Stimulated activated CD8-positive, alpha-beta memory T cell treated with anti-CD3 and anti-CD28 coated beads, Interleukin-4, amount 100 ng/mL, for 1 hour (primary cell): ENCODE data around the gene ECSCR.
"Not testable (repeated sequence)": the region's sequence is repeated elsewhere in the genome, so short reads cannot be mapped to it uniquely, and the experiment has no call there.

Source experiments
- DNase-seq, 2 donors: peaks; one replicate each; pipeline ENCODE4 v3.0.0-alpha.2; 2020; ENCODE audit warnings: low read depth in 2 of 2, low spot score in 1 of 2

Gene ECSCR

DNA sequence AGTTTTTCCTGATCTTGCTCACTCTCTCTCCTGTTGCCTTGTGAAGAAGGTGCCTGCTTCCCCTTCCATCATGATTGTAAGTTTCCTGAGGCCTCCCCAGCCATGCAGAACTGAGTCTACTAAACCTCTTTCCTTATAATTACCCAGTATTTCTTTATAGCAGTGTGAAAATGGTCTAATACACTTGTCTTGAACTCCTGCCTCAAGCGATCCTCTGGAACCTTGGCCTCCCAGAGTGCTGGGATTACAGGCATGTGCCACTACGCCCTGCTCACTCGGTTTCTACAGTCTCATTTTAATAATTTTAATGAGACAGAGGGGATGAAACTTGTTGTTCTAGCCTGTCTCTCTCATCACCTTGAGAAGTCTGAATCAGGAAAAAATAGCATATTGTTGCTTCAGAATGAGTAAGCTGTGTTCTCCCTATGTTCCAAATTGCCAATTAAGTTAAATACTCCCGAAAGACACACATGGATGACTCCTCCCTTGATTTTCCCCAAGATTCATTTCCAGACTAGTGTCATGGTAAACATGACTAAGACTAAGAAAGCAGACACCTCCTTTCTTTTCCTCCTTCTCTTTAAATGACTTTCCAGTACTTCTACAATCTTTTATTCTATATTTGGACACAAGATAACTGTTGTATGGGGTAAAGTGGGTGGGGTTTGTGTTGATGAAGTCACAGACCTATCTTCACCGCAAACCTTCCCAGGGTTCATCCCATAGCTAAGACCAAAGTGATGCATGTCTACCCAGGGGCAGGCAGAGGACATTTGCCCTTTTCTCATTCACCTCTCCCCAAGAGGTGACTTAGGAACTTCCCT is 15.4 kb downstream of the ECSCR start:
- DNase-seq, result no peak

DNA sequence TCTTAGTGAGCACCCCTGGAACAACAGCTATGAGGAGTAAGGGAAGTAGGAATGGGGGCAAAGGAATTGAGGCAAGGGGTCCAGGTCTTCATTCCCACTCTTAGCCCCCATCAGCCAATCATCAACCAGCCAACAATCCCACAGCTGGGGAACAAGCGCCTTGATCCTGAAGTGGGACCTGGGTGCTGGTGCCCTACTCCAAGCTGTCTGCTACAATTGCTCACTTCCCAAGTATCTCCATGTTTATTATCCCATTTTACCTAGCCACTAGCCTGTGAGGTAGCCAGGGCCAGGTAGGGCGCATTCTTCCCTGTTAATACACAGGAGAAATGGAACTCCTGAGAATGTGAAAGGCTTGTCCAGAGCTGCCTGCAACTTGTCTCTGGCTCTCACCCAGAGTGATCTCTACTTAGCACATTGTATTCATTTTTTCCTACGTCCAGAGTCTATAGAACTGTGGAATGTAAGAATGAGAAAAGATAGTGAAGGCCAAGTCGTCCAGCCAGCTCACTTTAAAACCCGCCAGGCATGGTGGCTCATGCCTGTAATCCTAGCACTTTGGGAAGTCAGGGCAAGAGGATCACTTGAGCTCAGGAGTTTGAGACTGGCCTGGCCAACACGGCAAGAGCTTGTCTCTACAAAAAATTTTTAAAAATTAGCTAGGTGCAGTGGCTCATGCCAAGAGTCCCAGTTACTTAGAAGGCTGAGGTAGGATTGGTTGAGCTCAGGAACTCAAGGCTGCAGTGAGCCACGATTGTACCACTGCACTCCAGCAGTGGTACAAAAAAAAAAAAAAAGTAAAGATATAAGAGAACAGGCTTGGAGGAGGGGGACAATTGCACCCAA is 17.0 kb downstream of the ECSCR start:
- no peak for DNase-seq

DNA sequence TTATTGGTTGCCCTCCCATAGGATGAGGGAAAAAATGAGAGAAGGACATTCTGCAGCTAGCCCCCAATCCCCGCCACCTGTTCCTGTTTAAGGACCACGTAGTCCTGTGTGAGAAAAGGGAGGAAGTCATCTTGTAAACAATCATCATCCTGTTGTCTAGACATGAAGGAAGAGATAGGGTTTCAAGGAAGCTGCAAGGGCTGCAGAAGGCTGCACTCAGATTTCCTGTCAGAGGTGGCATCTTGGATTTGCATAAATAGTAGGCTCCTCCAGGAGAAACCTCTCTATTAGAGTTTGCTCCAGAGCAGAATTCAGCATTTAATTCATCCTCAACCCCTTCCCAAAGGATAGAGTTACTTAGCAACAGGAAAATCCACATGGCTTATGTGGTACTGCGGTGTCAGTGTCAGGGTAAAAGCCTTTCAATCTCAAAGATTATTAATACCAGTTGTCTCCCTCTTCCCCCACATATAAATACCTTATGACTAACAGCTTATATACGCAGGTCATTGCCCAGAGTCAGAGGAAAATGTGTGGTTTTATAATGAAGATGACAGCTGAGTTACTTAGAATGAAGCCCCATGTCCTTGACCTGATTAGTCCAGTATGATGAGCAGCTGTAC is 18.6 kb downstream of the ECSCR start:
- DNase-seq, result no peak

DNA sequence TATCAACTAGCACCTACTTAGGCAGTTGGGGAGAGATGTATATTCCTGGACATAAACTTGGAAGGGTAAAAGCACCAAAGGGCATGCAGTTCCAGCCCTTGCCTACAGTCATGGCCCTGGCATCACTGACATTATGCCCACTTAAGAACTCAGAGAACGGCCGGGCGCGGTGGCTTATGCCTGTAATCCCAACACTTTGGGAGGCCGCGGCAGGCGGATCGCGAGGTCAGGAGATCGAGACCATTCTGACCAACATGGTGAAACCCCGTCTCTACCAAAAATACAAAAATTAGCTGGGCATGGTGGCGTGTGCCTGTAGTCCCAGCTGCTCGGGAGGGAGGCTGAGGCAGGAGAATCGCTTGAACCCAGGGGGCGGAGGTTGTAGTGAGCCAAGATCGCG is 22.1 kb downstream of the ECSCR start:
- not testable (repeated sequence) for DNase-seq

DNA sequence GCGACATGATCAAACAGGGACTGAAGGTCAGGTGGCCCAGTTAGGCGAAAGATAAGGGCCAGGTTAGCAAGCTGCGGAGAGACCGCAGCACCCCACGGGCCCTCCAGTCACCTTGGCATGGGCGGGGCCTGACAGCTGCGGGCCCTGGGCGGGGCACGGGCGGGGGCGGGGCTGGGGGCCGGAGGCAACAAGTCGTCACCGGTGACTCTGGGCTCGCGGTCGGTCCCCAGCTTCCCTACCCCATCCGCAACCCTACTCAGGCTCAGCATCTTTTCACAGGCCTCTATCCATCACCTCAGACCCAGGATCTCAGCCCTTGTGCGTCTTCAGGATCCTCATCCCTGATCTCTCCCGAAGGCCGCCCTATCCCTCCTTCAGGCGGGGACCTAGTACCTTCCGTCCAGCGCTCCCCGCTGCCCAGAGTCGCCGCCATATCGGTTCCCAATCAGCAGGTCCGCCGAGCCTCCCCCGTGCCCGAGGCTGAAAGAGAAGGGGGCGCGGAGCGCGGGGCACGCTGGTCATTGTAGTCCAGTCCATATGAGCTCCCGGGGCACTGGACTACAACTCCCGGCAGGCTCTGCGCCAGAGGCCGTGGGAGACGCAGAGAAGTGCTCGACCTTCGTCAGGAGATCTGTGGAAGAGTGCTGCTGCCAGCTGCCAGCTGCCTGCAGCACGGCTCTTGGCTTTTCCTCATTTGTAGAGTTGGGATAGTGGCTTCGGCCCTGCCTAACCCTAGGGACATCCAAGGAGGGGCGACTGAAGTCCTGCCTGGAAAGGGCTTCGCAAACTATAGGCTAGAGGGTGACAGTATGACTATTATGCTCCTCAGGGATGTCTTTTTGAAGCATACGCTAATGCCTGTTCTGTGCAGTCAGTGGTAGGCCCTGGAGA is 23.3 kb downstream of the ECSCR start, which contains the start of gene DNAJC18:
DNAJC18 (minus strand) TSS at position 513 of the 891 bp plus-strand sequence; CDS start at position 433, 80 bp downstream.
- peak; percentile 60 to 81 for DNase-seq

DNA sequence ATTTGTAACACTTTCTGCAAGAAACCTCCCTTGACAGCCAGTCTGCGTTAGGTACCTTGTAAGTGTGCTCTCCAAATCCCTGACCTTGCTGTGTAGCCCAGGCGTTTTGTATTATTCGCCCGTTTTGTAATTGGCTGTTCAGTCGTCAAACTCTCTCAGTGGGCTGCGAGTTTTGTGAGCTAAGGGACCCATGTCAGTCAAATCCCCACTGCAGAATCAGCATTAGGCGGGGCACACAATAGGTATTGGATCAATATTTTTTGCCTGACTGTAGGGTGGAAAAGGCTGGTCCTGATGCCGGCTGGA is 23.9 kb downstream of the ECSCR start:
- DNase-seq, result no peak

DNA sequence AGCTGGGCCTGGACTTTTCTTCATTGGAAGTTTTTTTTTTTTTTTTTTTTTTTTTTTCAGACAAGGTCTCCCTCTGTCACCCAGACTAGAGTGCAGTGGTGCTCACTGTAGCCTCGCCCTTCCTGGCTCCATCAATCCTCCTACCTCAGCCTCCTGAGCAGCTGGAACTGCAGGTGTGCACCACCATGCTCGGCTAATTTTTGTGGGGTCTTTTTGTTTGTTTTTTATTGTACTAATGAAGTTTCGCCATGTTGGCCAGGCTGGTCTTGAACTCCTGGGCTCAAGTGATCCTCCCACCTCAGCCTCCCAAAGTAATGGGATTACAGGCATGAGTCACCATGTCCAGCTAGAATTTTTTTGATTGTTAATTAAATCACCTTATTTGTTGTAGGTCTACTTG is 26.9 kb downstream of the ECSCR start:
- no peak for DNase-seq

DNA sequence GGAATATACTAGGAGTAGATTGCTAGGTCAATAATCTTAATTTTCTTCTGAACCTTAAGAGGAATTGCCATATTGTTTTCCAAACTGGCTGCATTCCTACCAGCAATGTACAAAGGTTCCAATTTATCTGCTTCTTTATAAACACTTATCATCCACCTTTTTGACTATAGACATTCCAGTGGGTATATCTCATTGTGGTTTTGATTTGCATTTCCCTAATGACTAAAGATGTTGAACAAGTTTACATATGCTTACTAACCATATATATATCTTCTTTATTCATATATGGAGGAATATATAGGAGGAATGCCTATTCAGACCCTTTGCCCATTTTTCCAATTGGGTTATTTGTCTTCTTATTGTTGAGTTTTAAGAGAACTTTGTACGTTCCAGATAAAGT is 30.8 kb downstream of the ECSCR start:
- DNase-seq, result no peak

DNA sequence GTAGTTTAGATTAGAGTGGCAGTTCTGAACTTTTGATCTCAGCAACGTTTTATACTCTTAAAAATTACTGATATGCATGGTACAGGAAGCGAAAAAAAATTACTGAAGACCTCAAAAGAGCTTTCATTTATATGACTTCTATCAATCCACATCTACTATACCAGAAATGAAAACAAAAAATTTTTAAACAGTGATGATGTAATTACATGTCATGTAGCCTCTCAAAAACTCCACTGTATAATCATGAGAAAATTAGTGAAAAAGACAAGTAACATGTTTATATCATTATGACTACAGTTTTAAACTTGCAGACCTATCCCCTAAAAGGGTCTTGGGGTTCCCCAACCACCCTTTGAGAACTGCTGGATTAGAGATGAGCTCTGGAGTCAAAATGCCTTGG is 32.5 kb downstream of the ECSCR start:
- no peak for DNase-seq

DNA sequence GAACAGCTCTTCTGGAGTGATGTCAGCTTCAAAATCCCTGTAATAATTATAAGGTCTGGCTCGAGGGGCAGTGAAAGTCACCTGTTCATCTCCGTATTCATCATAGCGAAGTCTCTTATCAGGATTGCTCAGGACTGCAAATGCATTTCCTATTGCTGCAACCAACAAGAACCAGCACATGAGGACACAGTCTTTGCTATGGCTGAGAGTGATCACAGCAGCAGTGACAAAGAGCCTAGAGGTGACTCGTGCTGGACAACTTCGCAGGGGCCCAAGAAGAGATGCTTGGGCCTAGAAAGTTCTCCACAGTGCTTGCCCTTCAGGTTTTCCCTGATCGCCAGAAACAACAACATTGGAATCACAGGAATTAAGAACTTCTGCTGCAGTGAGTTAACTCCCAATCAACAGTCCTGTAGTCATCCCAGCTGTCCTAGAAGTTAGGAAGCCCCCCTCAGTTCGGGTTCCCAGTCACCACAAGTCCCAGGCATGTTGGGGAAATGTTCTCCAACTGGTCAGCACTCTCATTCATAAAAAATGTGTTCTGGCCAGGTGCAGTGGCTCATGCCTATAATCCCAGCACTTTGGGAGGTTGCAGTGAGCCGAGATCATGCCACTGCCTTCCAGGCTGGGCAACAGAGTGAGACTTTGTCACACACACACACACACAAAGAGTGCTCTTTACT is 36.2 kb downstream of the ECSCR start:
- no peak for DNase-seq

DNA sequence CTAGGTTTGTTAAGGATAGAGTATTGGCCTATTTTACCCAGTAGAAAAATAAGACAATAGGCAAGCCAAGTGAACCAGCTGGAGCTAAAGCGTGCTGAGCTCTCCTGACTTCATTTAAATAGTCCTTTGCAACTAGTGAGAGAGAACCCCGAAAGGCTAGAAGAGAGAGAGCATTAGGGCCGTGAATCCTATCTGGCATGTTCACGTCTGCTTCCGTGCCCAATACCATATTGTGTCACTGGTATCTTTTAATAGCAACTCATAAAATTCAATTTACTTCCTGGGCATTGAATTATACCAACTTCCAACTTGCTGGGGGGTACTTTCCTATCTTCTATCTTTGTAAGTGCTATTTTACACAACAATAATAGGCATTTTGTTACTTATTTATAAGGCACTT is 37.0 kb downstream of the ECSCR start:
- DNase-seq, result no peak

DNA sequence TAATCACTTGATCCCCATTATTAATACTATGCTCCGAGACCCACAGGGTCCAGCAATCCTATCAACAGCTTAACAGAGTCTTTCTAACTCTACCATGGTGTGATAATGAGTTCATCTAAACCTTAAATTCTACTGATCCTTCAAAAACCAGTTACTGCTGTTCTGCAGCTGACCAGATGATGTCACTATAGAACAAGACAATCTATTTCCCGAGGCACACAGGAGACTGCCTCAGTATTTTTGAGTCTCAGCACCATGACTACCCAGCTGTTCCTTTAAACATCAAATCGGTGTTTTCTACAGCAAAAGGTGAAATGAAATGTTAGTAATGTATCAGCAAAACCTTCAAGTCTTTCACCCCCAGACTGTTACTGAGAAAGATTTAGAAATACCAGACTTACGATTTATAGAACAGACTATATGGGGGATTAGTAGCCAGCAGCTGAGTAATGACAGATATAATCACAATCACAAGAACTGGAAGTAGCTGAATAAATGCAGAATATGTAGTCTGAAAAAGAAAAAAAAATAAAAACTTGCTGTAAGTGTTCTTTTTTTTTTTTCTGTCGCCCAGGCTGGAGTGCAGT is 40.1 kb downstream of the ECSCR start:
- DNase-seq, result no peak

DNA sequence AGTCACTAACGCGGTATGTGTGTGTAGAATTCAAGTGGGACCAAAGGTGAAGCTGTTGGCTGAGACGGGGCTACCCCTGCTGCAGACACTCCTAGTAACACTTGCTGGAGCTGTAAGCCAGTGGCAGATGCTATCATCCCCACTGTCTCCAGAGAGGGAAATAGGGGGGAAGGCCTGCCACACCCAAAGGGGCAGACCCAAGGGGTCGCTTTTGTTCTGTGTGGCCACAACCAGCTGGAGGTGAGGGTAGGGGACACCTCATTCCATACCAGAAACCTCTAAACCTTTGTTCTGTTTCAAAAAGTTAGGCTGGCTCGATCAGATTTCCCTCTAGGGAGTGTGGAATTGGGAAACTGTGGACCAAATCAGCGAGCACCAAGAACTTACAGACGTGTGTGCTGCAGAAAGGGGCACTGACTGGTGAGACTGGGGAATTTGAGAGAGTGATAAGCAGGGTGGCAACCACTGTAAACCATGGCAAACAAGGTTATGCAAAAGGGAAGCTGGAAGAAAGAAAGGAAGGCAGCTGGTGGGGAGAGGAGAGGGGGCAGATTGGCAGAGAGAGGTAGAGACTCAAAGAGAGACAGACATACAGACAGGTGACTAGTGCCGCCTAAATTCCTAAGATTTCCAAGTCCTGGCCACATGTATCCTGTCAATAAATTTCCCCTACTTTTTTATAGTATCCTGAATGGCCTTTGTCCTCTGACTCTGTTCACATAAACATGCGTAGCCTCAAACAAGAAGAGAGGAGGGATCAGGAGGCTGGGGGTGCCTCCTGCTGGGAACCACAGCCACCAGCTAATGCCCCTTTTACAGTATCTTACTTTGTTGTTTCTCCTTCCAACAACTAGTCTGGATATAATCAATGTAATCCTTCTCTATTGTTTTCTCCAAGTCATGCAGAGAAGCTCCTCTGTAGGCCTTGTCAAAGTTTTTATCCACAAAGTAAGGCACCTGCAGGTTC is 43.0 kb downstream of the ECSCR start:
- DNase-seq, result no peak

DNA sequence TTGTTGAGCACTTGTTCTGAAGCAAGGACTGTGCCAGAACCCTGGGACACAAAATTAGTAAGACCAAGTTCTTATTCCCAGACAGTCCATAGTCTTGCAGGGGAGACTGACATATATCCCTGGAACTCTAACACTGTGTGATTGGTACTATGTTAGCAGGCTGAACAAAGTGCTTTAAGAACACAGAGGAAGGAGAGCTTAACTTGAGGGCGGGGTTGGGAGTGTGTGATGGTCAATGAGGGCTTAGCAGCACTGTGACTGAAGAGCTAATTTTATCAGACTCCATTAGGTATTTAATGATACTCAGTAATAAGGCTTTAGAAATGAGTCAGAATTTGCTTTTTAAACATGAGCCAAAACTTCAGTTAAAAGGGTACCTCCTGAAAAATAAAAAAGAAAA is 43.8 kb downstream of the ECSCR start:
- no peak for DNase-seq

DNA sequence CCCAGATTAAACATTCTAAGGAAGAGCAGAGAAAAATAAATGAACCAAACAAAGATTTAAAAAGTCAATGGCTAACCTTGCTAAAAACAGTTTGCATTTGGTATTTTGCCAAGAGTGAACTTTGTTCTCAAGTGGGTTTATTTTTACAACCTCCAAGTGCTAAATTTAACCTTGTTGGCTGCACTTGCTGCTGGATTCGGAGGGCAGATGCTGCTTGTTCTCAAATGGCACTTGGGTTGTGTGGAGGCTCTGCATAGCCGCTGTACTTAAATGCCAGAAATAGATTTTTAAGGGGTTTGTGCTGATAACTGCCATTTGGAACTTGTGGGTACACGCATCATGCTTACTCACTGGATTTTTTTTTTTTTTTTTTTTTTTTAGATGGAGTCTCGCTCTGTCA is 45.3 kb downstream of the ECSCR start:
- DNase-seq, result no peak

DNA sequence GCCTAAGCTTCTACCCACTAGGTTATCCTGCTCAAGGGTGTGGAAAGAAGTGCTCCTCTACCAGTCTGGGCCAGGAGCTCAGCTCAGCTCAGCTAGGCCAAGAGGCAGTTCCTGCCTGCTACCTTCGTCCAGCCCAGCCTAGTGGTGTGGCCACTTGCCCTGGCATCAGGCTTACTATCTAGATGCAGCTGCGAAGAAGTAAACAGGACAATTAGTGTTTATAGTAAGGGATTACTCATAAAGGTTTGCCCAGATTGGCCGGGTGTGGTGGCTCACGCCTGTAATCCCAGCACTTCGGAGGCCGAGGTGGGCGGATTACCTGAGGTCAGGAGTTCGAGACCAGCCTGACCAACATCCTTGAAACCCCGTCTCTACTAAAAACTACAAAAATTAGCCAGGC is 45.9 kb downstream of the ECSCR start:
- DNase-seq, result no peak

DNA sequence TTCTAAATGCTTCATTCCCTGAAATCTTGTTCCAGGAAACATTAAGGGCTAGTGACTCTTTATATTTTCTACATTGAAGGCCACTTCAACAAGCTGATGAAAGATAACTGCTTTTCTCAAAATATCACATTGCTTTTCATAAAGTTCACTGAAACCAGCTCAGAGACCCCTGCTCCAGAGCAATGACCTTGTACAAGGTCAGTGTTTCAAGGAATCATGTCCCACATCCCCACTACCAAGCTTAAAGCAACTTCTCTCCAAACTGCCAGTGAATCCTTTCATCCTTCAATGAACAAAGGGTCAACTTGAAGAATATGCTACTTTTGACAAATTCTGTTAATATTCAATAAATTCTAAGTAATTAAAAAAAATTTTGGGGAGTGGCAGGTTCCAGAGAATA is 46.7 kb downstream of the ECSCR start:
- no peak for DNase-seq

DNA sequence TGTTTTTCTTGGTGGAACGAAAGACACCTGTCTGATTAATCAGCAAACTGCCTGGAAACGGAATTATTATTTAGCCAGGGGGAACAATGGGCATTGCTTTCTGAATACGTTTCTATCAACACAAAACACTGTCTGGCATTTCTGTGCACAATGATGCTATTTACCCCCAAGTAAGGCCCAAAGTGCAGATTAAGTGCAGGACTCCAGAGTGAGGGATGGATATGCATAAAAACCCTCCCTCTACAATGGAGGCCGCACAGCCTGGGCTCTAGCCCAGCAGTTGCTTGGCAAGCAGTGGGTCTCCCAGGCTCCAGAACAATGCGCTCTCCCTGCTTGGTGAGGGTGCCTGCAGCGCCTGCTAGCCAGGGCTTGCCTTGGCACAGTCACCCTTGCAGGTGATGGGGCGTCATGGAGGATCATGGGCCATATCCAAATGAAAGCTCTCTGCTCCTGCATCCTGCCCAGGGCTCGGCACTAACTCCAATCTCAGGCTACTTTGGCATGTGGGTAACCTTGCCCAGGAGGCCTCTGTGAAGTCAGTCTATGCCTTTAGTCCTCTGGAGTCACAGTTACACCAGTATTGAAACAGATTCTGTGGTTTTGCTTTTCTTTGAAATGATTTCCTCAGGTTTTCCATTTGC is 47.2 kb downstream of the ECSCR start:
- DNase-seq, result no peak
